GM19193 (cell line): ENCODE measurements around the gene CASKIN2.

Experiments used
- POLR2A ChIP-seq: IDR thresholded peaks from 4 replicates; pipeline ENCODE4 v1.6.1; 2011; ENCODE audit not compliant: insufficient read depth, insufficient read length; ENCODE audit errors: extremely low read depth

The CASKIN2 gene

DNA sequence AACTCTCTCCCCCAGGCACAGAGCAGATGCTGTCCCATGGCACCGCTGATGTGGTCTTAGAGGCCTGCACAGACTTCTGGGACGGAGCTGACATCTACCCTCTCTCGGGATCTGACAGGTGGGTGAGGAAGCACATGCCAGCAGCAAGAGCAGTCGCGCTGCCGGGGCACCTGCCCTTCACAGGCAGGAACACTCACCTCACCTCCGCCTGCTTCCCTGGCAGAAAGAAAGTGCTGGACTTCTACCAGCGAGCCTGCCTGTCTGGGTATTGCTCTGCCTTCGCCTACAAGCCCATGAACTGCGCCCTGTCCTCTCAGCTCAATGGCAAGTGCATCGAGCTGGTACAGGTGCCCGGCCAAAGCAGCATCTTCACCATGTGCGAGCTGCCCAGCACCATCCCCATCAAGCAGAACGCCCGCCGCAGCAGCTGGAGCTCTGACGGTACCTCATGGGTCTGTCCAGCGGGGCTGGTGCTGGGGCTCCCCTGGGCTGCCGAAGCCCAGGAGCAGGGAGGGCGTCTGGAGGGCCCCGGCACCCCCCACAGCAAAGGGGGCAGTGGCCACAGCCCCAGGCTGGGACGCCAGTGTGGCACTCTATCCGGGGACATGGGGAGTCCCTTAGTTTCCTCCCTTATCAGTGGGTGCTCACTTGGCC, 21.7 kb downstream of the CASKIN2 start:
- TF ChIP-seq POLR2A, result no peak

DNA sequence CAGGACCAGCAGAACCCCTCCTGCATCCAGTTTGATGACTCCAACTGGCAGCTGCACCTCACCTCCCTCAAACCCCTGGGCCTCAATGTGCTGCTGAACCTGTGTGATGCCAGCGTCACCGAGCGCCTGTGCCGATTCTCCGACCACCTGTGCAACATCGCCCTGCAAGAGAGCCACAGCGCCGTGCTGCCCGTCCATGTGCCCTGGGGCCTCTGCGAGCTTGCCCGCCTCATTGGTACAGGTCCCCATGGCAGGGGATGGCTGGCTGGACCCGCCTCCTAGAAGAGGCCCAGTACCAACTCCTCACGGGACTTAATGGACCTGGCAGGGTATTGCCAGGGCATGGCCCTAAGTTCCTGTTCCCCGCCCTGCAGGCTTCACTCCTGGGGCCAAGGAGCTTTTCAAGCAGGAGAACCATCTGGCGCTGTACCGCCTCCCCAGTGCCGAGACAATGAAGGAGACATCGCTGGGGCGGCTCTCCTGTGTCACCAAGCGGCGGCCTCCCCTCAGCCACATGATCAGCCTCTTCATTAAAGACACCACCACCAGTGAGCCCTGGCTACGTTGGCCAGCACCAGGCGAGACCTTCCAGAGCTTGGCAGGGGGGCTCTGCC, 22.7 kb downstream of the CASKIN2 start:
- no peak for TF ChIP-seq POLR2A

DNA sequence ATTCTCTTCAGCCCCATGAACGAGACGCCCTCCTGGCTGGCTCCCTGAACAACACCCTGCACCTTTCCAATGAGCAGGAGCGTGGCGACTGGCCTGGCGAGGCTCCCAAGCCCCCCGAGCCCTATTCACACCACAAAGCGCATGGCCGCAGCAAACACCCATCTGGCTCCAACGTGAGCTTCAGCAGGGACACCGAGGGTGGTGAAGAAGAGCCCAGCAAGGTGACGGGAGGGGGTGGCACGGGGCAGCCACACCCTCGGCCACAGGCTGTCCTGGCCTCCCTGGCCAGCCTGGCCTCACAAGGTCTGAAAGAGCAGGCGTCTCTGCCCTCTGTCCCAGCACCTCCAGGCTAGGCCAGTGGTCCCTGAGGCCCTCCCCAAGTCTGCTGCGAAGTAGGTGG, 23.7 kb downstream of the CASKIN2 start:
- no peak for TF ChIP-seq POLR2A

DNA sequence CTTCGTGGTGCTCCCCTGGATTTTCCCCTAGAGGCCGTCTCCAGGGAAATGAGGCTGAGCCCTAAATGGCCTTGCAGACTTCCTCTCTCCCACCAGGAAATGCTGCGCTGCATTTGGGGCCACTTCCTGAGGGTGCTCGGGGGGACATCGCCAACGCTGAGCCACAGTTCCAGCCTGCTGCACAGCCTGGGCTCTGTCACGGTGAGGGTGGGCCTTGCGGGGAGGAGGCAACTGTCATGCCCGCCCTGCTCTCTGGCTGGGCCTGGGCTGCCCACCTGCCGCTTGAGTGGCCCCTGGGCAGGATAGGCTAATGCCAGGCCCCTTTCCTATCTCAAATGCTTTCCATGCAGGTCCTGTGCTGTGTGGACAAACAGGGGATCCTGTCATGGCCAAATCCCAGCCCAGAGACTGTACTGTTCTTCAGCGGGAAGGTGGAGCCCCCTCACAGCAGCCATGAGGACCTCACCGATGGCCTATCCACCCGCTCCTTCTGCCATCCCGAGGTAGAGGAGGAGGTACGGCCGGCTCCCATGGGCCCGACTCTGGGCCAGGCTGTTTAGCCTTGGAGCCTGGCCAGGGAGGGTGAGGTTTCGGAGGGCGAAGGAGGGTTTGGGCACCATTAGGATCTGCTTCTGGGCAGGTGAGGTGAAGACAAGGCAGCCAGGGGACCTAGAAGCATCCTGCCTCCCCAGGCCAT, 24.2 kb downstream of the CASKIN2 start:
- TF ChIP-seq POLR2A, result no peak

DNA sequence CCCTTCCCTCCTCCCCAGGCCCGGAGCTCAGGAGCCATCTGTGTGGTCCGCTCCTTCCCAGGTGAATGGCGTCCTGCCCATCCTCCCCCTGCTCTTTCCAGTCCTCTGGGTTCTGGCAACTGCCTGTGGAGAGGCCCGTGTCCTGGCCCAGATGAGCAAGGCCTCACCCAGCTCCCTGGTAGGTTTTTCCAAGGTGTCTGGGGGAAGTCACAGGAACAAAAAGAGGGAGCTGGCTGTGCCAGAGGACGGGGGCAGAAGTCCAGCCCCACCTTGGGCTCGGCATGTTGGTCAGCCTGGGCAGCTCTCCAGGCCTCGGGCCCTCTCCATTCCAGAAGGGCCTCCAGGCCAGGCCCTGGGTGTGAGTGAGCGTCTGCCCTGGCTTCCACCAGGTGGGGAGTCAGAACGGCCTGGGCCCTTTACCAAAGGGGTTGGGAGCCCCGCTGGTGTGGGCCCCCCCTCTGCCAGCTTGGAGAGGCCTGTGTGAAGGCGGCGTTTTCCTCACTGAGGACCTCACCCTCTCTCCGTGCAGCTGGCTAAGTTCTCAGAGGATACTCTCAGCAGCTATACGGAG, 25.1 kb downstream of the CASKIN2 start:
- no peak for TF ChIP-seq POLR2A

DNA sequence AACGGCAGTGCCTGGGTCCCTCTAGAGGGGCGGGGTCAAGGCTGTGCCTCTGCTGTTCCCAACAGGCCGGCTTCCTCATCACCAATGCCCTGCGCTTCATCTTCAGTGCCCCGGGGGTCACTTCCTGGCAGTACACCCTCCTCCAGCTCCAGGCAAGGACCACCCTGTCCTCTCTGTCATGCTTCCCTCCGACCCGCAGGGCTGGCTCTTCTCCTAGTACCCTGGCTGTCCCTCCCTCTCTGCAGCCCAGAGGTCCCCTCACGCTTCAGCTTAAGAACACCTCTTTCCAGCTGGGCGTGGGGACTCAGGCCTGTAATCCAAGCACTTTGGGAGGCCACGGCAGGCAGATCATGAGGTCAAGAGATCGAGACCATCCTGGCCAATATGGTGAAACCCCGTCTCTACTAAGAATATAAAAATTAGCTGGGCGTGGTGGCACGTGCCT, 25.8 kb downstream of the CASKIN2 start:
- TF ChIP-seq POLR2A, result no peak

DNA sequence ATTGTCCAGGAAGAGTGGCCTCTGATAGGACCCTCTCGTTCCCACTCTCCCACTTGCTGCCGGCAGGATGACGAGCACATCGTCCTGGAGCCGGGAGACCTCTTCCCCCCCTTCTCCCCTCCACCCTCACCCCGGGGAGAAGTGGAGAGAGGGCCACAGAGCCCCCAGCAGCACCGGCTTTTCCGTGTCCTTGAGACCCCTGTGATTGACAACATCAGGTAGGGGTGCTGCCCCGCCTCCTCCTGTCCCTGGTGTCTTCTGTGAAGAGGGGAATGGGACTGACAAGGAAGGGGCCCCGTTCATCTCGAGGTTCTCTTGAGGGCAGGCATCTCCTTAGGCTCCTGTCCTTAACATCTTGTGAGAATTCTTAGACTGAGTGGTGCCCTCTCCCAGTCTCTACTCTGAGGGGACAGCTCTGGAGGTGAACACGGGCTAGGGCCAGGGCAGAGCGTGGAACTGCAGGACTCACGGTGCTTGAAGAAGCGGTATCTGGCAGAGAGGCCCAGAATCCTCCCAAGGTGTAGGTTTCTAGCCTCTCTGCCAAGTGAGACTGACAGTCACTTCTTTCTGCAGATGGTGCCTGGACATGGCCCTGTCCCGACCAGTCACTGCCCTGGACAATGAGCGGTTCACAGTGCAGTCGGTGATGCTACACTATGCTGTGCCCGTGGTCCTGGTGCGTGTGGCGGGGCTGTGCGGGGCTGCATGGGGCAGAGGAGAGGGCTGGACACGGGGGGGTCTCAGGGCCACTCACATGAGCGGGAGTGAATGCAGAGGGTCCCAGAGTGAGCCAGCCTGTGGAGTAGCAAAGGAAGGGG, 26.4 kb downstream of the CASKIN2 start:
- no peak for TF ChIP-seq POLR2A

DNA sequence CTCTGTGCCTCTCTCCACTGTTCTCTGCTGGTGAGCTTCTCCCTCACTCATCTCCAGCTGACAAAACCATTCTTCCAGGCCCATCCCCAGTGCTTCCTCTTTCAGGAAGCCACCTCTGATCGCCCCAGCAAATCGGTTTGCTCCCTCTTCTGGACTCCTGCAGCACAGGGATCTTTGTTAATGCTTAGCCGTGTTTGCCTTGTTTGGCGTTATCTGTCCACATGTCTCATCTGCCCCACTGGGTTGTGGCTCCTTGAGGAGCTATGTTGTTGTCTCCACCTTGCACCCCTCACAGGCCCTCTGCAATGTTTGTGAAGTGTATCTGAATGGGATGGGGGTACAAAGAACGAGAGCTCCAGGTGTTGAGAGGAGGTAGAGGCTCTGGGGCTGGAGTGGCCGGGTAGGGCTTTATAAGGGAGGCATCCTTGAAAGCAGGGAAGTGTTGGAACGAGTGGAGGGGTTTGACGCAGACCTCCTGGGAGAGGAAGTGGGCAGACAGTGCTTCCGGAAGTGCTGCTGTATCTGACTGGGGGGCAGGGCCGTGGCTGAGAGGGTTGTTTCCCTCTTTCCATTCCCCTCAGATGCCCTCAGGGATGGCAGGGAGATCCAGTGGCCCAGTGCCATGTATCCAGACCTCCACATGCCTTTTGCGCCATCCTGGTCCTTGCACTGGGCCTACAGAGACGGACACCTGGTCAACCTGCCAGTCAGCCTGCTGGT, 27.8 kb downstream of the CASKIN2 start:
- TF ChIP-seq POLR2A, result no peak

DNA sequence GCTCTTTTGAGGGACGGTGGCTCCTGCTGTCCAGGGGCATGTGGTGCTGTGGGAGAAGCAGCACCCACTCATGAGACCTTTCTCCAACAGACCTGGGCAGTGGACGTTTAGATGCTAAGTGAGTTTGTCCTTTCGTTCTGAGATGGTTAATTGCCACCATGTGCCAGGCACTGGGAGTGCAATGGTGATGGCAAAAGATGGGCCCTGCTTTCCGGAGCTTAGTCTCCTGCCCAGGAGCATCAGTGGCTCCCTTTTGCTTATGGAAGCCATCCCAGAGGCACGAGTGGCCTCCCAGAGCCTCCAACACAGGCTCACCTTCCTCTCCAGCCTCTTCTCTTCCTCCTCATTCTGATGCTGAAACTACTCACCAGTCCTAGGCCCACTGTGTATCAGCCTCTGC, 28.4 kb downstream of the CASKIN2 start:
- TF ChIP-seq POLR2A, result no peak

DNA sequence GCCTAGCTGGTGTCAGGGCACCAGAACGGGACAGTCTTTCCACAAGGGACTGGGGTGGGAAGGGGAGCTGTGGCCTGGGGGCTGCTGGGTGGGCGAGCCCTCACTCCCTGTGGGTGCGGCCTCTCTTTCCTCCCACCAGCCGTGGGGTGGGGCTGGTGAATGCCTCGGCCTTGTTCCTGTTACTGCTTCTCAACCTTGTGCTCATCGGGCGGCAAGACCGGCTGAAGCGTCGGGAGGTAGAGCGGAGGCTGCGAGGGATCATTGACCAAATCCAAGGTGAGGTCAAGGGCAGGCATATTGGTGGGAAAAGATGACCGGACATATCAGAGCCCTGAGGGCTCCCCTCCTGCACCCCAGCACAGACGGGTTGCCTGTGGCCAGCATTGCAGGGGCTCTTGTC, 29.2 kb downstream of the CASKIN2 start:
- no peak for TF ChIP-seq POLR2A

DNA sequence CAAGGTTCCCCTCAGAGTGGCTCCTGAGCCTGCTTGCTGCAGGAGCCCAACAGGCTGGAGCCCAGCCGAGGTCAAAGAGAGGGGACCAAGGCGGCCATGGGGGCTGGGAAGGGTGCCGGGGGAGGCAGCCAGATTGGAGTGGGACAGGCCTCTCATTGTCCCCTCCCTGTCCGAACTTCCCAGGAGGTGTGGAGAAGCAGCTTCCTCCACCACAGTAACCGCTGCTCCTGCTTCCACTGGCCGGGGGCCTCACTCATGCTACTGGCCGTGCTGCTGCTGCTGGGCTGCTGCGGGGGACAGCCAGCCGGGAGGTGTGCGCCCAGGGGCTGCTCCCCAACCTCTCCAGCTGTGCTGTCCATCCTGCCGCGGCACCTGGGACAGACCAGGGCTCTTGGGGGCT, 29.6 kb downstream of the CASKIN2 start:
- TF ChIP-seq POLR2A, result no peak

DNA sequence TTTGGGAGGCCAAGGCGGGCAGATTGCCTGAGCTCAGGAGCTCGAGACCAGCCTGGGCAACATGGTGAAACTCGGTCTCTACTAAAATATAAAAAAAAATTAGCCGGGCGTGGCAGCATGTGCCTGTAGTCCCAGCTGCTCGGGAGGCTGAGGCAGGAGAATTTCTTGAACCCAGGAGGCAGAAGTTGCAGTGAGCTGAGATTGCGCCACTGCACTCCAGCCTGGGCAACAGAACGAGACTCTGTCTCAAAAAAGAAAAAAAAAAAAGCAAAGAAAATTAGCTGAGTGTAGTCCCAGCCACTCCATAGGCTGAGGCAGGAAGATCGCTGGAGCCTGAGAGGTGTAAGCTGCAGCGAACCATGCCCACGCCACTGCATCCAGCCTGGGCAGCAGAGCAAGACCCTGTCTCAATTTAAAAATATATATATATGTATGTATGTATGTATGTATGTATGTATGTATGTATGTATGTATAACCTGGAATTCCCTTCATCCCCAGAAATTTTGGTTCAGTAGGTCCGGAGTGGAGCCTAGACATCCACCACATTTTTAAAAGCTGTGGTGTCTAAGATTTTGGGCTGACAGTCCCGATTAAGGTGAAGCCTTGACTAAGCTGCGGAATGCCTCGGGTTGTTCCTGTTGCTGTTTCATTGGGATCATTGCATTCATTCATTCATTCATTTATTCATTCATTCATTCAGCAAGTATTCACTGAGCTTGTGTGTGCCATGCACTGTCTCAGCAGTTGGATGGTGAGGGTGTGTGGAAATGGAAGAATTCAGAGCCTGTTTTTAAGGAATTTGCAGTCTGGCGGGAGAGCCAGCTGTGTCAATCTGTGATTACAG, 33.0 kb downstream of the CASKIN2 start:
- no peak for TF ChIP-seq POLR2A
